Panc1 (cell line): Measurements from ENCODE around the gene TMEM192. TPM values are rescaled to one million over a fixed set of nuclear protein-coding genes. Genes with fewer than 3 reads are reported as not detected.

Experiments
- ATAC-seq: fragments of 200-7000 bp; cut with Tn5 transposase; 2 replicates; pipeline ENCODE4 v1.9.1; 2020; ENCODE audit warnings: mild to moderate bottlenecking, moderate library complexity
- BruUV-seq: library from RNA; stranded (reverse); fragments of 400-500 nt; replicated peaks from 2 replicates; lab custom pipeline; 2021; lab: Mats Ljungman, UMichigan
- CTCF ChIA-PET: fragments of 300-600 bp; sonication (Branson Sonifier 250); formaldehyde crosslinking; loops from one replicate; lab custom pipeline; 2022; ENCODE audit warnings: antibody characterized with exemption; lab: Charles Lee
- POLR2A ChIA-PET: fragments of 300-600 bp; sonication (Branson Sonifier 250); formaldehyde crosslinking; loops from one replicate; lab custom pipeline; 2022; ENCODE audit warnings: antibody characterized with exemption; lab: Charles Lee
- DNase-seq: peaks from one replicate; pipeline ENCODE4 v3.0.0-alpha.2; 2010; ENCODE audit warnings: low read depth, low spot score
- H3K27ac ChIP-seq: 2 replicates; pipeline ENCODE4 v1.5.1; 2011; ENCODE audit warnings: mild to moderate bottlenecking, low read length, inconsistent platforms
- H3K27me3 ChIP-seq: fragments of 200-500 bp; sonication (Bioruptor generic); 2 replicates; pipeline ENCODE4 v1.6.0; 2014; ENCODE audit warnings: low read length, inconsistent platforms; ENCODE audit not compliant: control insufficient read depth, insufficient read depth
- H3K36me3 ChIP-seq: fragments of 200-500 bp; sonication (Bioruptor generic); 2 replicates; pipeline ENCODE4 v1.5.1; 2014; ENCODE audit warnings: inconsistent platforms, mild to moderate bottlenecking, low read length, moderate library complexity; ENCODE audit not compliant: control insufficient read depth, insufficient read depth
- H3K4me1 ChIP-seq: 2 replicates; pipeline ENCODE4 v1.5.1; 2011; ENCODE audit warnings: inconsistent platforms, mild to moderate bottlenecking, low read length, moderate library complexity; ENCODE audit not compliant: control insufficient read depth, insufficient read depth
- H3K4me3 ChIP-seq, 2 experiments: 2 replicates each; pipeline ENCODE4 v1.5.1; 2011 to 2012; ENCODE audit warnings: low read depth in 2 of 2, low read length in 2 of 2, mild to moderate bottlenecking in 2 of 2, inconsistent platforms in 1 of 2, moderate library complexity in 1 of 2
- H3K9me3 ChIP-seq: fragments of 200-500 bp; sonication (Bioruptor generic); 2 replicates; pipeline ENCODE4 v1.5.1; 2014; ENCODE audit warnings: low read depth, mild to moderate bottlenecking, inconsistent platforms, low read length, moderate library complexity; ENCODE audit not compliant: control insufficient read depth, insufficient read depth
- POLR2AphosphoS5 ChIP-seq: IDR thresholded peaks from 2 replicates; pipeline ENCODE4 v1.6.1; 2012; ENCODE audit warnings: mild to moderate bottlenecking, low read depth, low read length, moderate library complexity
- SIN3A ChIP-seq: IDR thresholded peaks from 2 replicates; pipeline ENCODE4 v1.6.1; 2012; ENCODE audit warnings: low read depth, mild to moderate bottlenecking, low read length, moderate library complexity, borderline replicate concordance; ENCODE audit not compliant: insufficient read depth
- TCF7L2 ChIP-seq: IDR thresholded peaks from 2 replicates; pipeline ENCODE4 v1.6.1; 2011; ENCODE audit warnings: mild to moderate bottlenecking, low read depth, low read length, inconsistent platforms
- in situ Hi-C: cut with HindIII; loops from 2 replicates; pipeline ENCODE4 v1.10.0; 2016; ENCODE audit warnings: low sequenced_read_pairs, low pct_unique_long_range_greater_than_20kb
- intact Hi-C: fragments of 100-400 bp; cut with micrococcal nuclease; formaldehyde crosslinking; loops from one replicate; pipeline ENCODE4 v1.10.0; 2022; ENCODE audit not compliant: unreplicated experiment
- total RNA-seq: library from RNA; stranded (reverse); gene quantifications from one replicate; pipeline ENCODE4 v1.2.1, GENCODE V29; 2021; ENCODE audit not compliant: unreplicated experiment
- TF ChIP-seq, protein P1 (sequence below), 2 experiments: IDR thresholded peaks; 2 replicates each; pipeline ENCODE4 v1.6.1; 2011 to 2012; ENCODE audit warnings: low read depth in 2 of 2, control low read depth in 1 of 2, low read length in 1 of 2, mild to moderate bottlenecking in 1 of 2, moderate library complexity in 1 of 2; ENCODE audit not compliant: insufficient read depth in 1 of 2
- TF ChIP-seq, protein P2 (sequence below): fragments of 450-650 bp; IDR thresholded peaks from 2 replicates; pipeline ENCODE4 v1.5.1; 2017; ENCODE audit warnings: mild to moderate bottlenecking

The TMEM192 gene
- total RNA-seq, 1 experiment from 2014 or later, result 7.2 TPM

DNA sequence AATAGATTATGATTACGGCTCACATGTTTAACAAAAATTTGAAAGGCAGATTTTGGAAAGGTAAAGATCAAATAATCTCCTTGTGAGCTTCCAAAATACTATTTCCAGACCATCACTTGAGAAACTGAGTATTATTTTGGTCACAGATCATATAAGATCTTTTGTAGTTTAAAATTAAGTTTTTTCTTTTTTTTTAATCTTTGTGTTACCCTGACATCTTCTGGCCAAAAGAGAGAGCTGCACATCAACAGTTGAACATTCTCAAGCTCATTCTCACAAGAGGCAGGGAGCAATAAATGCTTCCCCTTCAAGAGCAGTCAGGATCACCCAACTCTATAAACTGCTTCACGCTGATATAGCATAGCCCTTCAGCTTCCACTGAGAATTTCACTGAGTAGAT, 15.9 kb downstream of the TMEM192 start:
- no peak overlapping the region for H3K27ac ChIP-seq
- intact Hi-C loops, result loop anchor here (2.0 kb wide), 1 partner anchor 316 kb away; no protein-coding TSS in a partner anchor
- no peaks in the 10 kb centered on the region for H3K4me1 ChIP-seq
- in situ Hi-C loops, result no loop called here
- TF ChIP-seq TCF7L2 (no peak), POLR2AphosphoS5 (no peak), SIN3A (no peak)
- TF ChIP-seq, protein P1, sequence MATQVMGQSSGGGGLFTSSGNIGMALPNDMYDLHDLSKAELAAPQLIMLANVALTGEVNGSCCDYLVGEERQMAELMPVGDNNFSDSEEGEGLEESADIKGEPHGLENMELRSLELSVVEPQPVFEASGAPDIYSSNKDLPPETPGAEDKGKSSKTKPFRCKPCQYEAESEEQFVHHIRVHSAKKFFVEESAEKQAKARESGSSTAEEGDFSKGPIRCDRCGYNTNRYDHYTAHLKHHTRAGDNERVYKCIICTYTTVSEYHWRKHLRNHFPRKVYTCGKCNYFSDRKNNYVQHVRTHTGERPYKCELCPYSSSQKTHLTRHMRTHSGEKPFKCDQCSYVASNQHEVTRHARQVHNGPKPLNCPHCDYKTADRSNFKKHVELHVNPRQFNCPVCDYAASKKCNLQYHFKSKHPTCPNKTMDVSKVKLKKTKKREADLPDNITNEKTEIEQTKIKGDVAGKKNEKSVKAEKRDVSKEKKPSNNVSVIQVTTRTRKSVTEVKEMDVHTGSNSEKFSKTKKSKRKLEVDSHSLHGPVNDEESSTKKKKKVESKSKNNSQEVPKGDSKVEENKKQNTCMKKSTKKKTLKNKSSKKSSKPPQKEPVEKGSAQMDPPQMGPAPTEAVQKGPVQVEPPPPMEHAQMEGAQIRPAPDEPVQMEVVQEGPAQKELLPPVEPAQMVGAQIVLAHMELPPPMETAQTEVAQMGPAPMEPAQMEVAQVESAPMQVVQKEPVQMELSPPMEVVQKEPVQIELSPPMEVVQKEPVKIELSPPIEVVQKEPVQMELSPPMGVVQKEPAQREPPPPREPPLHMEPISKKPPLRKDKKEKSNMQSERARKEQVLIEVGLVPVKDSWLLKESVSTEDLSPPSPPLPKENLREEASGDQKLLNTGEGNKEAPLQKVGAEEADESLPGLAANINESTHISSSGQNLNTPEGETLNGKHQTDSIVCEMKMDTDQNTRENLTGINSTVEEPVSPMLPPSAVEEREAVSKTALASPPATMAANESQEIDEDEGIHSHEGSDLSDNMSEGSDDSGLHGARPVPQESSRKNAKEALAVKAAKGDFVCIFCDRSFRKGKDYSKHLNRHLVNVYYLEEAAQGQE (IDR thresholded peaks at IDR 0.05; ENCODE audit: insufficient read depth in 1 of 2, low read depth in 2 of 2, low read length in 1 of 2), result no peak
- TF ChIP-seq, protein P2, sequence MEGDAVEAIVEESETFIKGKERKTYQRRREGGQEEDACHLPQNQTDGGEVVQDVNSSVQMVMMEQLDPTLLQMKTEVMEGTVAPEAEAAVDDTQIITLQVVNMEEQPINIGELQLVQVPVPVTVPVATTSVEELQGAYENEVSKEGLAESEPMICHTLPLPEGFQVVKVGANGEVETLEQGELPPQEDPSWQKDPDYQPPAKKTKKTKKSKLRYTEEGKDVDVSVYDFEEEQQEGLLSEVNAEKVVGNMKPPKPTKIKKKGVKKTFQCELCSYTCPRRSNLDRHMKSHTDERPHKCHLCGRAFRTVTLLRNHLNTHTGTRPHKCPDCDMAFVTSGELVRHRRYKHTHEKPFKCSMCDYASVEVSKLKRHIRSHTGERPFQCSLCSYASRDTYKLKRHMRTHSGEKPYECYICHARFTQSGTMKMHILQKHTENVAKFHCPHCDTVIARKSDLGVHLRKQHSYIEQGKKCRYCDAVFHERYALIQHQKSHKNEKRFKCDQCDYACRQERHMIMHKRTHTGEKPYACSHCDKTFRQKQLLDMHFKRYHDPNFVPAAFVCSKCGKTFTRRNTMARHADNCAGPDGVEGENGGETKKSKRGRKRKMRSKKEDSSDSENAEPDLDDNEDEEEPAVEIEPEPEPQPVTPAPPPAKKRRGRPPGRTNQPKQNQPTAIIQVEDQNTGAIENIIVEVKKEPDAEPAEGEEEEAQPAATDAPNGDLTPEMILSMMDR, result peak; percentile 64
- DNase-seq (no peak), ATAC-seq (no peak)
- H3K4me3 ChIP-seq, result no peak overlapping the region
- no TSS peak for BruUV-seq
- no peaks in the 10 kb centered on the region for H3K9me3 ChIP-seq
- no peaks in the 10 kb centered on the region for H3K27me3 ChIP-seq
- ChIA-PET CTCF (interaction anchor here (0.6 to 0.9 kb wide), 5 partner anchors 8 to 1546 kb away, joined by 3 to 4 read pairs (median 3); no protein-coding TSS in a partner anchor), POLR2A (interaction anchor here (0.5 kb wide), 1 partner anchor 16 kb away, joined by 3 read pairs; the partner anchor contains the start of gene TMEM192)
- no peaks in the 10 kb centered on the region for H3K36me3 ChIP-seq

DNA sequence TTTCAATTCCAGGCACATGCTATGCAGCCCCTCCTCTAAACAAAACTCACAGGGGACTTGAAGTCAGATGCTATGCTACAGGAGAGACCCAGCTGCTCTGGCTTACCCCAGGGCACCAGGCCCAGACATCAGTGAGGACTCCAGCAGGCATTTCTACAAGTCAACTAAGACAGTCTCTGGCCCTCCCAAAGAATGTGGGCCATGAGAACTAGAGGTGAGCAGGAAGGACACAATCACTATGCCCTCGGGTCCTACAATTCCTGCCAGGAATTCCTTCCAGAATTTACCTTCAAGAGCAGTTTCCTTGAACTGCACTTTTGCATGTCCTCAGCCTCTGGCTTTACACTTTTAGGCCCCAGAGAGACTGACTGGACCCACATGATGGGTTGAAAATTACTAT, 17.4 kb downstream of the TMEM192 start:
- ATAC-seq (no peak), DNase-seq (no peak)
- intact Hi-C loops, result no loop called here
- no peak for TF ChIP-seq POLR2AphosphoS5
- TF ChIP-seq TCF7L2, result no peak
- TF ChIP-seq, protein P1 (IDR thresholded peaks at IDR 0.05; ENCODE audit: insufficient read depth in 1 of 2, low read depth in 2 of 2, low read length in 1 of 2), result no peak
- no peak for TF ChIP-seq SIN3A
- Histone ChIP-seq H3K27ac (no peak overlapping the region), H3K36me3 (no peaks in the 10 kb centered on the region), H3K9me3 (no peaks in the 10 kb centered on the region), H3K27me3 (no peaks in the 10 kb centered on the region), H3K4me3 (no peak overlapping the region), H3K4me1 (no peaks in the 10 kb centered on the region)
- no TSS peak for BruUV-seq
- in situ Hi-C loops, result no loop called here
- ChIA-PET POLR2A (no interaction called here), CTCF (interaction anchor here (0.6 to 0.7 kb wide), 2 partner anchors 46 to 78 kb away, joined by 3 to 4 read pairs; no protein-coding TSS in a partner anchor)
